ENCODE data around the gene TMEM201.

TMEM201 gene

GRCh38 chr1:9573723-9574122, 15.0 kb upstream of the TMEM201 start:
- H3K4me1 ChIP-seq = no peaks in the 10 kb centered on the region
- DNase-seq = no peak
- intact Hi-C loops (cut with DNase I; ENCODE audit: low total_unique reads) = loop anchor here (5.0 kb wide), 1 partner anchor 76 kb away; no protein-coding TSS in a partner anchor
- H3K27ac ChIP-seq = no peak overlapping the region
- H3K9me3 ChIP-seq = no peaks in the 10 kb centered on the region
- H3K4me3 ChIP-seq = no peak overlapping the region
- peak in 1 of 2 experiments; percentile 29 for TF ChIP-seq CTCF (IDR thresholded peaks at IDR 0.05)
- H3K36me3 ChIP-seq = peaks cover 0 to 7% (median 4%) of the 10 kb centered on the region in 3 donors
- H3K27me3 ChIP-seq = no peaks in the 10 kb centered on the region

DNA sequence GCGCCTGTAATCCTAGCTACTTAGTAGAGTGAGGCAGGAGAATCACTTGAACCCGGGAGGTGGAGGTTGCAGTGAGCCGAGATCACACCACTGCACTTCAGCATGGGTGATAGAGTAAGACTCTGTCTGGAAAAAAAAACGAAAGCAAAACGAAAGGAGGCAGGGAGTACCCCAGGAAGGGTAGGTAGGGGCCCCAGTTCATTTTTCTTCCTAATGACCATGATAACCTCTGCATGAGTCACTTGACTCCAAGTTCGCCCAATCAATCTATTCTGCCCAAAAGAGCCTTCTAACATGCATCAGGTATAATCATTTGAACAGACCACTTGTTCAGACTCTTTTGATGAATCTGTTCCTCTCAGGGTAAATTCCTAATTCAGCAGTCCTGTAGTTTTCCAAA, 13.2 kb upstream of the TMEM201 start:
- no peaks in the 10 kb centered on the region for H3K27me3 ChIP-seq
- no peak overlapping the region for H3K27ac ChIP-seq
- no peak for TF ChIP-seq CTCF (IDR thresholded peaks at IDR 0.05)
- peaks cover 4 to 16% (median 7%) of the 10 kb centered on the region in 3 donors for H3K36me3 ChIP-seq
- H3K9me3 ChIP-seq = no peaks in the 10 kb centered on the region
- intact Hi-C loops (cut with DNase I; ENCODE audit: low total_unique reads) = no loop called here
- H3K4me3 ChIP-seq = no peak overlapping the region
- DNase-seq = no peak
- no peaks in the 10 kb centered on the region for H3K4me1 ChIP-seq

GRCh38 chr1:9576903-9577302, 11.8 kb upstream of the TMEM201 start:
- H3K27ac ChIP-seq = no peak overlapping the region
- no peak overlapping the region for H3K4me3 ChIP-seq
- intact Hi-C loops (cut with DNase I; ENCODE audit: low total_unique reads) = no loop called here

GRCh38 chr1:9577423-9577822, 11.3 kb upstream of the TMEM201 start:
- no peak overlapping the region for H3K27ac ChIP-seq
- no peaks in the 10 kb centered on the region for H3K27me3 ChIP-seq
- intact Hi-C loops (cut with DNase I; ENCODE audit: low total_unique reads) = no loop called here
- no peak for TF ChIP-seq CTCF (IDR thresholded peaks at IDR 0.05)
- H3K4me1 ChIP-seq = no peaks in the 10 kb centered on the region
- peaks cover 4 to 24% (median 14%) of the 10 kb centered on the region in 3 donors for H3K36me3 ChIP-seq
- no peak overlapping the region for H3K4me3 ChIP-seq
- no peaks in the 10 kb centered on the region for H3K9me3 ChIP-seq
- DNase-seq = no peak

More at GRCh38 chr1:9576903-9577302, 11.8 kb upstream of the TMEM201 start:
- no peak for DNase-seq
- no peak for TF ChIP-seq CTCF (IDR thresholded peaks at IDR 0.05)
- Histone ChIP-seq H3K9me3 (no peaks in the 10 kb centered on the region), H3K4me1 (no peaks in the 10 kb centered on the region), H3K36me3 (peaks cover 4 to 19% (median 8%) of the 10 kb centered on the region in 3 donors), H3K27me3 (no peaks in the 10 kb centered on the region)

DNA sequence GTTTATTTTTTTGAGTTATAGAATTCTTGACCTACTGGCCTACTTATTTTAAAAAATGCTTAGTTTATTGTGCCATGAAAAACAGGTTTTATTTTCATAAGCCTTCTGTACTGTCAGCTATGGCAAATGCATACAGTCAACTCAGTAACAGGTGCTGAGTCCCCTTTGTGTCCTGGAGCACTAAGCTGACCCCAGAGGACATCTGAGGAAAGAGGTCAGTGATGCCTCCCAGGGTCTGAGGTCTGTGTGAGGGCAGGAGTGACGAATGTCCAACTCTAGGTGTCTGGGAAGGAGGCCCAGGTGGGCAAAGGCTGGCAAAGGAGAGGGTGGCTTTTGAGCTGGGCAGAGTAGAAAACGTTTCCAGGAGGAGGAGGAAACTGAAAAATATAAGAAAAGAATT, 7.8 kb upstream of the TMEM201 start:
- peaks cover 4 to 27% (median 14%) of the 10 kb centered on the region in 3 donors for H3K36me3 ChIP-seq
- H3K27ac ChIP-seq = no peak overlapping the region
- H3K4me1 ChIP-seq = no peaks in the 10 kb centered on the region
- H3K27me3 ChIP-seq = no peaks in the 10 kb centered on the region
- H3K9me3 ChIP-seq = no peaks in the 10 kb centered on the region
- no peak for TF ChIP-seq CTCF (IDR thresholded peaks at IDR 0.05)
- intact Hi-C loops (cut with DNase I; ENCODE audit: low total_unique reads) = no loop called here
- no peak overlapping the region for H3K4me3 ChIP-seq
- DNase-seq = no peak

Data from tibial artery (tissue), 4 donors.